IMR-90 (cell line): ENCODE results near the gene C19orf47. TPM values are rescaled to one million over a fixed set of nuclear protein-coding genes. Genes with fewer than 3 reads are reported as not detected.

Source experiments
- ATAC-seq: fragments of 200-7000 bp; cut with Tn5 transposase; 2 replicates; pipeline ENCODE4 v1.9.1; 2020; ENCODE audit warnings: low read depth, mild to moderate bottlenecking, moderate library complexity
- BruUV-seq: library from RNA; stranded (reverse); fragments of 400-500 nt; replicated peaks from 2 replicates; lab custom pipeline; 2021; lab: Mats Ljungman, UMichigan
- CTCF ChIA-PET: fragments of 300-600 bp; formaldehyde crosslinking; extraction: SDS; loops from one replicate; lab custom pipeline; 2021; ENCODE audit warnings: antibody characterized with exemption; lab: Yijun Ruan, JAX
- POLR2A ChIA-PET: fragments of 300-600 bp; sonication (Branson Sonifier 250); formaldehyde crosslinking; loops from one replicate; lab custom pipeline; 2022; ENCODE audit warnings: antibody characterized with exemption; ENCODE audit not compliant: unreplicated experiment; lab: Charles Lee
- DNase-seq: peaks from one replicate; pipeline ENCODE4 v3.0.0; 2013
- H2AFZ ChIP-seq: replicated peaks from 2 replicates; pipeline ENCODE3; 2013; ENCODE audit warnings: low read length, mild to moderate bottlenecking; ENCODE audit not compliant: poor library complexity
- H2AK5ac ChIP-seq: 2 replicates; pipeline ENCODE4 v1.6.1; 2013; ENCODE audit warnings: low read depth, low read length, inconsistent platforms
- H2AK9ac ChIP-seq: replicated peaks from 2 replicates; pipeline ENCODE3; 2013; ENCODE audit warnings: mild to moderate bottlenecking, low read depth, low read length, moderate library complexity; ENCODE audit not compliant: poor library complexity
- H2BK120ac ChIP-seq: 2 replicates; pipeline ENCODE4 v1.6.1; 2013; ENCODE audit warnings: low read depth, low read length, inconsistent platforms
- H2BK15ac ChIP-seq: 3 replicates; pipeline ENCODE4 v1.6.1; 2013; ENCODE audit warnings: low read depth, low read length, inconsistent platforms
- H2BK20ac ChIP-seq: 2 replicates; pipeline ENCODE4 v1.6.1; 2013; ENCODE audit warnings: low read depth, mild to moderate bottlenecking, inconsistent platforms, low read length, moderate library complexity
- H2BK5ac ChIP-seq: 2 replicates; pipeline ENCODE4 v1.6.1; 2013; ENCODE audit warnings: mild to moderate bottlenecking, low read depth, low read length, inconsistent platforms; ENCODE audit not compliant: poor library complexity, severe bottlenecking
- H3K14ac ChIP-seq: replicated peaks from 2 replicates; pipeline ENCODE4 v1.6.1; 2013; ENCODE audit warnings: low read depth, low read length, inconsistent platforms
- H3K18ac ChIP-seq: 2 replicates; pipeline ENCODE4 v1.6.1; 2013; ENCODE audit warnings: low read depth, low read length, control low read depth
- H3K23ac ChIP-seq: 2 replicates; pipeline ENCODE4 v1.6.1; 2013; ENCODE audit warnings: low read depth, low read length, inconsistent platforms
- H3K27ac ChIP-seq: 2 replicates; pipeline ENCODE4 v1.5.1; 2013; ENCODE audit warnings: mild to moderate bottlenecking, control low read depth, low read length; ENCODE audit not compliant: insufficient read depth
- H3K27me3 ChIP-seq: 2 replicates; pipeline ENCODE4 v1.6.1; 2013; ENCODE audit warnings: low read length; ENCODE audit not compliant: control insufficient read depth, insufficient read depth
- H3K36me3 ChIP-seq: 2 replicates; pipeline ENCODE4 v1.6.1; 2013; ENCODE audit warnings: low read length, mixed read lengths; ENCODE audit not compliant: control insufficient read depth, insufficient read depth
- H3K4ac ChIP-seq: 2 replicates; pipeline ENCODE4 v1.6.1; 2013; ENCODE audit warnings: low read depth, low read length, inconsistent platforms
- H3K4me1 ChIP-seq: 2 replicates; pipeline ENCODE4 v1.6.1; 2013; ENCODE audit warnings: low read length, mixed read lengths; ENCODE audit not compliant: control insufficient read depth, insufficient read depth
- H3K4me2 ChIP-seq: 2 replicates; pipeline ENCODE4 v1.6.1; 2013; ENCODE audit warnings: low read depth, mild to moderate bottlenecking, control low read depth, low read length, moderate library complexity
- H3K4me3 ChIP-seq: 2 replicates; pipeline ENCODE4 v1.5.1; 2013; ENCODE audit warnings: low read depth, mild to moderate bottlenecking, control low read depth, low read length, moderate library complexity; ENCODE audit not compliant: insufficient read depth
- H3K56ac ChIP-seq: 2 replicates; pipeline ENCODE4 v1.6.1; 2013; ENCODE audit warnings: low read length, inconsistent platforms; ENCODE audit not compliant: insufficient read depth; ENCODE audit errors: extremely low read depth
- H3K79me1 ChIP-seq, 2 experiments: 2 replicates each; pipeline ENCODE4 v1.6.1; 2013; ENCODE audit warnings: low read length in 2 of 2, inconsistent platforms in 1 of 2, low read depth in 1 of 2
- H3K9ac ChIP-seq: 2 replicates; pipeline ENCODE4 v1.6.1; 2013; ENCODE audit warnings: low read depth, low read length, control low read depth
- H3K9me1 ChIP-seq: 2 replicates; pipeline ENCODE4 v1.6.1; 2013; ENCODE audit warnings: low read length, inconsistent platforms; ENCODE audit not compliant: insufficient read depth
- H3K9me3 ChIP-seq: 2 replicates; pipeline ENCODE4 v1.6.1; 2013; ENCODE audit warnings: low read length; ENCODE audit not compliant: control insufficient read depth, insufficient read depth
- H4K20me1 ChIP-seq: 2 replicates; pipeline ENCODE4 v1.6.1; 2013; ENCODE audit warnings: low read length, inconsistent platforms; ENCODE audit not compliant: insufficient read depth
- H4K5ac ChIP-seq: 2 replicates; pipeline ENCODE4 v1.6.1; 2013; ENCODE audit warnings: mild to moderate bottlenecking, low read depth, low read length, control low read depth
- H4K8ac ChIP-seq, 2 experiments: 2 replicates each; pipeline ENCODE4 v1.6.1; 2013; ENCODE audit warnings: low read depth in 2 of 2, low read length in 2 of 2, control low read depth in 1 of 2, inconsistent platforms in 1 of 2
- H4K91ac ChIP-seq: 2 replicates; pipeline ENCODE4 v1.6.1; 2013; ENCODE audit warnings: low read depth, low read length, inconsistent platforms; ENCODE audit not compliant: insufficient read depth
- BHLHE40 ChIP-seq: fragments of 150-350 bp; IDR thresholded peaks from 2 replicates; pipeline ENCODE4 v1.6.1; 2016; ENCODE audit warnings: mild to moderate bottlenecking, low read depth, low read length
- CEBPB ChIP-seq: IDR thresholded peaks from 2 replicates; pipeline ENCODE4 v1.6.1; 2012; ENCODE audit warnings: low read depth, low read length, improper control_type of control experiment
- CHD1 ChIP-seq: IDR thresholded peaks from 2 replicates; pipeline ENCODE4 v1.6.1; 2012; ENCODE audit warnings: low read depth, low read length, improper control_type of control experiment
- MXI1 ChIP-seq: IDR thresholded peaks from 2 replicates; pipeline ENCODE4 v1.6.1; 2012; ENCODE audit warnings: low read depth, mild to moderate bottlenecking, low read length, moderate library complexity, borderline replicate concordance
- NFE2L2 ChIP-seq: fragments of 150-350 bp; IDR thresholded peaks from 2 replicates; pipeline ENCODE4 v1.6.1; 2016; ENCODE audit warnings: low read depth, mild to moderate bottlenecking, low read length
- POLR2A ChIP-seq: IDR thresholded peaks from 2 replicates; pipeline ENCODE4 v1.6.1; 2012; ENCODE audit warnings: mild to moderate bottlenecking, low read depth, low read length
- RCOR1 ChIP-seq: IDR thresholded peaks from 2 replicates; pipeline ENCODE4 v1.6.1; 2012; ENCODE audit warnings: mild to moderate bottlenecking, low read length, improper control_type of control experiment; ENCODE audit not compliant: insufficient replicate concordance
- SMC3 ChIP-seq: fragments of 150-350 bp; IDR thresholded peaks from 2 replicates; pipeline ENCODE4 v1.6.1; 2016; ENCODE audit warnings: low read depth, mild to moderate bottlenecking, antibody characterized with exemption, low read length, moderate library complexity
- WGBS, 2 experiments: methylation state at CpG; one replicate each; pipeline versions ENCODE4 v1.1.5 to v1.1.7; 2013; ENCODE audit warnings: missing lambda C conversion rate in 2 of 2; ENCODE audit not compliant: insufficient read length in 1 of 2; ENCODE audit errors: extremely low coverage in 2 of 2; 5-methylcytosine and 5-hydroxymethylcytosine counted together
- dilution Hi-C: fragments of 300-500 bp; cut with HindIII; formaldehyde crosslinking; loops from one replicate; pipeline ENCODE4 v1.14.3; 2018; ENCODE audit warnings: low sequenced_read_pairs; ENCODE audit not compliant: unreplicated experiment
- in situ Hi-C: fragments of 300-500 bp; cut with MboI; formaldehyde crosslinking; loops from 3 replicates; pipeline ENCODE4 v1.14.3; 2019; ENCODE audit warnings: low sequenced_read_pairs, inconsistent platforms, mixed read lengths
- intact Hi-C: fragments of 100-400 bp; cut with micrococcal nuclease; formaldehyde crosslinking; loops from 2 replicates; pipeline ENCODE4 v1.10.0; 2022
- polyA plus RNA-seq, 3 experiments: library from polyadenylated mRNA; depleted of rRNA; stranded (reverse); fragments of >200 nt; gene quantifications; 2 replicates each; pipeline ENCODE4 v1.2.3, GENCODE V29; 2012; ENCODE audit warnings: low replicate concordance in 1 of 3
- total RNA-seq: library from RNA; depleted of rRNA; stranded (reverse); fragments of >200 nt; gene quantifications from 2 replicates; pipeline ENCODE4 v1.2.3, GENCODE V29; 2012

The C19orf47 gene
- total and polyA plus RNA-seq, 2 of the 4 experiments (the other 2 are of a cell fraction): 3.6 to 16.3 TPM

DNA sequence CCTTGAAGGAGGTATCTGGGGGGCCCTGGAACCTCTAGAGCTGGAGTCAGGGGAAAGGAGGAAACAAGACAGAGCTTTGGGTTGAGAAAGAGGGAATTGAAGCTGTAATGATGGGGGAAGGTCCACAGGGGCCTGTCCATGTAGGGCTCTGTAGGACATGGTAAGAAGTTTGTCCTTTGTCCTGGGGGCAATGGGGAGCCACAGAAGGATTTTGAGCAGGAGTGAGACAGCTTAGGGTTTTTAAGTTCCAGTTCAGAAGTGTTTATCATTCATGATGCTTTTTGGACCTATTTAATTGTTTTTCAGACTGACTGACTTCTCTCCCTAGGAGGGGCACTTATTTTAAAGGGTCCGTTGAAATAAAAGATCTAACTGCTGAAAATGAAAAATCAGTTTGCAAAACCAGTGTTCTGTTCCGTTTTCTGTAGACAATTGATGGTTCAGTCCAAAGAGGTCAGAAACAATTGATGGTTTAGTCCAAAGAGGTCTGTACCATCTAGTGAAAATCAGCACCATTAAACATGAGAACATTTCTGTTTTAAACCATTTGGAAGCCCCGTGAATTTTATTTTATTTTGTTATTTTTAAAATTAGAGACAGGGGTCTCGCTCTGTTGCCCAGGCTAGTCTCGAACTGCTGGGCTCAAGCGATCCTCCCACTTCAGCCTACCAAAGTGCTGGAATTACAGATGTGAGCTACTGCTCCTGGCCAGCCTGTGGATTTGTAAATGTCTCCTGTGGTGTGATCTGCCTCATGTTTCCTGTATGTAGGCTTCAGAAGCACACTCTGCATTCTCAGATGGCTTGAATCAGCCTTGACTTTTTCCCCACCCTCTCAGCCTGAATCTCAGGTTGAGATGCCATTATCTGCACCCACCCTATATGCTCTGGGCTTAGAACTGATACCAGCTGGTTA lies 8.7 kb upstream of the C19orf47 start:
- H3K18ac ChIP-seq: no peak overlapping the region
- in situ Hi-C loops (no loop called here), dilution Hi-C loops (no loop called here), intact Hi-C loops (no loop called here)
- CTCF ChIA-PET: no interaction called here
- H4K20me1 ChIP-seq: 0 out of 2 replicates have a peak, but pooled peaks cover 7% of the 10 kb centered on the region
- H4K91ac ChIP-seq: no peak overlapping the region; the same call in 1 of the 2 replicates
- H3K4me3 ChIP-seq: no peak overlapping the region
- no peaks in the 10 kb centered on the region for H3K27me3 ChIP-seq
- peak overlapping the region; percentile 88 for H3K23ac ChIP-seq
- H2AFZ ChIP-seq: no peak overlapping the region
- H3K9me1 ChIP-seq: peaks cover 15% of the 10 kb centered on the region
- no CpG with 5 or more reads among the region's 6 CpGs for WGBS, 2 experiments
- DNase-seq (peak; percentile 33), ATAC-seq (peak; percentile 65)
- peaks cover 5% of the 10 kb centered on the region; the same call in 1 of the 2 replicates for H3K36me3 ChIP-seq
- H4K8ac ChIP-seq: no peak overlapping the region; a peak in 1 of 4 replicates
- H2AK5ac ChIP-seq: 0 out of 2 replicates have a peak overlapping the region, but pooled peaks have one; percentile 0
- no peak overlapping the region for H3K27ac ChIP-seq
- TF ChIP-seq CHD1 (no peak), RCOR1 (no peak), BHLHE40 (no peak), POLR2A (no peak), NFE2L2 (no peak), CEBPB (no peak), SMC3 (no peak), MXI1 (no peak)
- peak overlapping the region; percentile 22; the same call in 1 of the 2 replicates for H3K4me2 ChIP-seq
- H3K79me1 ChIP-seq: peaks cover 14 to 38% of the 10 kb centered on the region in 2 experiments
- no peak overlapping the region for H2BK20ac ChIP-seq
- H3K4me1 ChIP-seq: peaks cover 6% of the 10 kb centered on the region
- no peak overlapping the region for H2AK9ac ChIP-seq
- POLR2A ChIA-PET: no interaction called here
- no peak overlapping the region for H3K56ac ChIP-seq
- H4K5ac ChIP-seq: no peak overlapping the region
- no peaks in the 10 kb centered on the region for H3K9me3 ChIP-seq
- H3K14ac ChIP-seq: 0 out of 2 replicates have a peak overlapping the region, but pooled peaks have one; percentile 52
- BruUV-seq: no TSS peak
- no peak overlapping the region for H3K4ac ChIP-seq
- no peak overlapping the region for H2BK120ac ChIP-seq
- no peak overlapping the region for H2BK15ac ChIP-seq
- H2BK5ac ChIP-seq: no peak overlapping the region
- H3K9ac ChIP-seq: no peak overlapping the region
